Keratinocyte (primary cell): ENCODE results near the gene YLPM1.

Source experiments
- EZH2 ChIP-seq: IDR thresholded peaks from one replicate; pipeline ENCODE4 v1.6.1; 2012; ENCODE audit warnings: inconsistent platforms, mild to moderate bottlenecking, low read length, moderate library complexity
- TF ChIP-seq, protein P1 (sequence below), 3 experiments: IDR thresholded peaks in 1 of 3; conservative IDR thresholded peaks in 1 of 3; optimal IDR thresholded peaks in 1 of 3; 2 replicates in 2 of 3; 3 replicates in 1 of 3; pipeline versions ENCODE3 to v1.5.1; 2011; ENCODE audit warnings: low read length in 3 of 3, mild to moderate bottlenecking in 3 of 3, moderate library complexity in 2 of 3, control low read depth in 1 of 3, inconsistent platforms in 1 of 3; ENCODE audit not compliant: insufficient read depth in 2 of 3; ENCODE audit errors: extremely low read depth in 1 of 3

DNA sequence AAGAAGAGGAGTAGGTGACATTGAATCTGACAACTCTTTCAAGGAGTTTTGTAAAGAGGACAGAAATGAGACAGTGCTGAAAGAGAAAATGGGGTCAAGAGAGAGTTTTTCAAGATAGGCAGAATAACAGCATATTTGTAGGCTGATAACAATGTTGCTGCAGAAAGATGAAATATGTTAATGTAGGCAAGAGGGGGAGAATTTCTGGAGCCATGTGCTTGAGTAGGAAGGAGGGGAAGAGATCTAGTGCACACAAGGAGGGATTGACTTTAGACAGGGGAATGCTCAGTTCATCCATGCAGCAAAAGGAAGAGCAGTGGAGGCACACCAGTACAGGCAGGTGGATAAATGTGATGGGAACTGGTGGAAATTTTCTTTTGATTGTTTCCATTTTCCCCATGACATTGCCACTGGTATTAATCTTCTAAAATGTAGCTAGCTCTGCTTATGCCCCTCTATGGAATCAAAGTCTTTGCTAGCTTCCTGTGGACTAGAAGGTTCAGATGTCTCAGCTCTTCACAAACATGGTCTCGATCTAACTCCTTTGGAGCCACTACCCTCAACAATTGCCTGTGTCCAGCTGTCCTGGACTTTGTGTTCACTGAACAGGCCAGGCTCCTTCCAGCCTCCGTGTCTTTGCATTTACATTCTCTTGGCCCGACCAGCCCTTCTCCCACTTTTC, 103.7 kb downstream of the YLPM1 start:
- TF ChIP-seq, protein P1, sequence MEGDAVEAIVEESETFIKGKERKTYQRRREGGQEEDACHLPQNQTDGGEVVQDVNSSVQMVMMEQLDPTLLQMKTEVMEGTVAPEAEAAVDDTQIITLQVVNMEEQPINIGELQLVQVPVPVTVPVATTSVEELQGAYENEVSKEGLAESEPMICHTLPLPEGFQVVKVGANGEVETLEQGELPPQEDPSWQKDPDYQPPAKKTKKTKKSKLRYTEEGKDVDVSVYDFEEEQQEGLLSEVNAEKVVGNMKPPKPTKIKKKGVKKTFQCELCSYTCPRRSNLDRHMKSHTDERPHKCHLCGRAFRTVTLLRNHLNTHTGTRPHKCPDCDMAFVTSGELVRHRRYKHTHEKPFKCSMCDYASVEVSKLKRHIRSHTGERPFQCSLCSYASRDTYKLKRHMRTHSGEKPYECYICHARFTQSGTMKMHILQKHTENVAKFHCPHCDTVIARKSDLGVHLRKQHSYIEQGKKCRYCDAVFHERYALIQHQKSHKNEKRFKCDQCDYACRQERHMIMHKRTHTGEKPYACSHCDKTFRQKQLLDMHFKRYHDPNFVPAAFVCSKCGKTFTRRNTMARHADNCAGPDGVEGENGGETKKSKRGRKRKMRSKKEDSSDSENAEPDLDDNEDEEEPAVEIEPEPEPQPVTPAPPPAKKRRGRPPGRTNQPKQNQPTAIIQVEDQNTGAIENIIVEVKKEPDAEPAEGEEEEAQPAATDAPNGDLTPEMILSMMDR (optimal IDR thresholded peaks at IDR 0.05 in 1 of 3, IDR thresholded peaks at IDR 0.05 in 1 of 3, conservative IDR thresholded peaks at IDR 0.05 in 1 of 3; ENCODE audit: extremely low read depth in 1 of 3, insufficient read depth in 2 of 3, low read length in 3 of 3) = no peak
- no peak for TF ChIP-seq EZH2
